Fibroblast of lung (primary cell): ENCODE data around the gene KIAA0930. TPM values are rescaled to one million over a fixed set of nuclear protein-coding genes. Genes with fewer than 3 reads are reported as not detected.
A peak's percentile ranks its signal among the peaks of the same experiment; 100 is the strongest.

ENCODE experiments used
- DNase-seq, 2 donors: peaks; one replicate each; pipeline versions ENCODE4 v3.0.0 to v3.0.0-alpha.2; 2010; ENCODE audit warnings: low read depth in 2 of 2
- H2AFZ ChIP-seq: 2 replicates; pipeline ENCODE4 v1.5.1; 2012; ENCODE audit warnings: low read length, control low read depth, inconsistent platforms
- H3K27ac ChIP-seq: 2 replicates; pipeline ENCODE4 v1.5.1; 2011; ENCODE audit warnings: low read length, control low read depth; ENCODE audit not compliant: insufficient read depth
- H3K27me3 ChIP-seq: 2 replicates; pipeline ENCODE4 v1.5.1; 2011; ENCODE audit warnings: mild to moderate bottlenecking, low read length; ENCODE audit not compliant: control insufficient read depth, insufficient read depth
- H3K36me3 ChIP-seq: 2 replicates; pipeline ENCODE4 v1.5.1; 2011; ENCODE audit warnings: low read length; ENCODE audit not compliant: control insufficient read depth, insufficient read depth
- H3K4me1 ChIP-seq: 2 replicates; pipeline ENCODE4 v1.5.1; 2011; ENCODE audit warnings: low read length; ENCODE audit not compliant: control insufficient read depth, insufficient read depth; ENCODE audit errors: extremely low read depth
- H3K4me2 ChIP-seq: 2 replicates; pipeline ENCODE4 v1.5.1; 2011; ENCODE audit warnings: low read length, control low read depth; ENCODE audit not compliant: insufficient read depth; ENCODE audit errors: extremely low read depth
- H3K4me3 ChIP-seq, 4 experiments: fragments of 200-600 bp in 1 of 4; sonication (generic) in 1 of 4; replicated peaks in 1 of 4; 2 replicates each; pipeline ENCODE4 v1.5.1; 2011 to 2016; ENCODE audit warnings: low read length in 4 of 4, low read depth in 3 of 4, mild to moderate bottlenecking in 3 of 4, control low read depth in 2 of 4, inconsistent platforms in 1 of 4, mixed read lengths in 1 of 4; ENCODE audit not compliant: insufficient read depth in 1 of 4; ENCODE audit errors: control extremely low read depth in 1 of 4
- H3K79me2 ChIP-seq: 2 replicates; pipeline ENCODE4 v1.5.1; 2012; ENCODE audit warnings: mild to moderate bottlenecking, low read length, inconsistent platforms; ENCODE audit not compliant: control insufficient read depth, insufficient read depth
- H3K9ac ChIP-seq: 2 replicates; pipeline ENCODE4 v1.5.1; 2011; ENCODE audit warnings: mild to moderate bottlenecking, low read length, control low read depth; ENCODE audit not compliant: insufficient read depth
- H3K9me3 ChIP-seq: 2 replicates; pipeline ENCODE4 v1.5.1; 2012; ENCODE audit warnings: low read depth, low read length; ENCODE audit not compliant: control insufficient read depth, insufficient read depth
- H4K20me1 ChIP-seq: 2 replicates; pipeline ENCODE4 v1.5.1; 2011; ENCODE audit warnings: low read length; ENCODE audit not compliant: control insufficient read depth, insufficient read depth; ENCODE audit errors: extremely low read depth
- EZH2 ChIP-seq: IDR thresholded peaks from 2 replicates; pipeline ENCODE4 v1.5.1; 2012; ENCODE audit warnings: low read length, control low read depth, mild to moderate bottlenecking; ENCODE audit errors: missing control alignments
- polyA plus RNA-seq, 2 donors: library from polyadenylated mRNA; depleted of rRNA in 1 of 2; stranded (reverse) in 1 of 2; unstranded in 1 of 2; fragments of >200 nt; gene quantifications; 2 replicates each; pipeline ENCODE4 v1.2.1, GENCODE V29; 2011 to 2012; ENCODE audit warnings: missing spikeins in 1 of 2
- total RNA-seq: library from RNA; depleted of rRNA; stranded (reverse); fragments of >200 nt; gene quantifications from 2 replicates; pipeline ENCODE4 v1.2.1, GENCODE V29; 2014
- TF ChIP-seq, protein P1 (sequence below), 2 donors: IDR thresholded peaks in 1 of 2; conservative IDR thresholded peaks in 1 of 2; 1 replicate in 1 of 2; 2 replicates in 1 of 2; pipeline ENCODE4 v1.5.1; 2011 to 2012; ENCODE audit warnings: low read length in 2 of 2, control low read depth in 1 of 2, inconsistent platforms in 1 of 2, low read depth in 1 of 2, mild to moderate bottlenecking in 1 of 2

Gene KIAA0930
- total and polyA plus RNA-seq, 2 donors (not counting 1 experiment from before 2014, with no cell fraction given), result 28.2 to 30.9 TPM

DNA sequence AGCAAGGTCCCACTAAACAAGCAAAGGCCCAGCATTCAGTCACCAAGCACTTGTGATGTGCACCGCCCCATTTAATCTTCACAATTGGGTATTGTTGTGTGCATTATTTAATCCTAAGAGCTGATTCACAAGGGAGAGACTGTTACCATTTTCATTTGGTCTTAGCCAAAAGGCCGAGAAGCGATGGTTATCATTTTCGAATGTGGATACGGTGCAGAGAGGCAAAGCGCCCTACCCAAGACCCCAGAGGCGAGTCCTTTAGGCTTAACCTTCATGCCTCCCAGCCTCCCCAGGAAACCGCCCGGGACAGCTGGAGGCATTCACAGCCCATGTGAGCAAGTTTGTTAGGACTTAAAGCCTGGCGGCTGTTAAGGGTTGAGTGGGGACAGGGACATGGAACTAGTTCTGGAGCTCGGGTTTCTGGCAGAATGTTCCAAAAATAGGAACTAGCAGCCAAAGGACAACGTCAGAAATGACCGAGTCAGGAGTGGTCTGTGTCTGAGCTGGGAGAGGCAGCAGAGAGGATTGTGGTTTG lies 31.0 kb upstream of the KIAA0930 start:
- H3K79me2 ChIP-seq, result no peaks in the 10 kb centered on the region
- peak overlapping the region; percentile 23 for H3K4me2 ChIP-seq
- H3K27ac ChIP-seq, result no peak overlapping the region
- no peaks in the 10 kb centered on the region for H3K36me3 ChIP-seq
- H3K9me3 ChIP-seq, result no peaks in the 10 kb centered on the region
- TF ChIP-seq, protein P1, sequence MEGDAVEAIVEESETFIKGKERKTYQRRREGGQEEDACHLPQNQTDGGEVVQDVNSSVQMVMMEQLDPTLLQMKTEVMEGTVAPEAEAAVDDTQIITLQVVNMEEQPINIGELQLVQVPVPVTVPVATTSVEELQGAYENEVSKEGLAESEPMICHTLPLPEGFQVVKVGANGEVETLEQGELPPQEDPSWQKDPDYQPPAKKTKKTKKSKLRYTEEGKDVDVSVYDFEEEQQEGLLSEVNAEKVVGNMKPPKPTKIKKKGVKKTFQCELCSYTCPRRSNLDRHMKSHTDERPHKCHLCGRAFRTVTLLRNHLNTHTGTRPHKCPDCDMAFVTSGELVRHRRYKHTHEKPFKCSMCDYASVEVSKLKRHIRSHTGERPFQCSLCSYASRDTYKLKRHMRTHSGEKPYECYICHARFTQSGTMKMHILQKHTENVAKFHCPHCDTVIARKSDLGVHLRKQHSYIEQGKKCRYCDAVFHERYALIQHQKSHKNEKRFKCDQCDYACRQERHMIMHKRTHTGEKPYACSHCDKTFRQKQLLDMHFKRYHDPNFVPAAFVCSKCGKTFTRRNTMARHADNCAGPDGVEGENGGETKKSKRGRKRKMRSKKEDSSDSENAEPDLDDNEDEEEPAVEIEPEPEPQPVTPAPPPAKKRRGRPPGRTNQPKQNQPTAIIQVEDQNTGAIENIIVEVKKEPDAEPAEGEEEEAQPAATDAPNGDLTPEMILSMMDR (conservative IDR thresholded peaks at IDR 0.05 in 1 of 2, IDR thresholded peaks at IDR 0.05 in 1 of 2; ENCODE audit: low read depth in 1 of 2, low read length in 2 of 2), result no peak
- no peak for TF ChIP-seq EZH2
- H3K9ac ChIP-seq, result no peak overlapping the region
- no peak overlapping the region for H3K4me3 ChIP-seq
- H2AFZ ChIP-seq, result no peak overlapping the region
- H4K20me1 ChIP-seq, result no peaks in the 10 kb centered on the region
- peaks cover 4% of the 10 kb centered on the region for H3K4me1 ChIP-seq
- peak in 1 of 2 donors; percentile 67 for DNase-seq
- peaks cover 11% of the 10 kb centered on the region for H3K27me3 ChIP-seq

GRCh38 chr22:45270095-45271020 lies 29.7 kb upstream of the KIAA0930 start:
- H4K20me1 ChIP-seq, result no peaks in the 10 kb centered on the region
- no peaks in the 10 kb centered on the region for H3K36me3 ChIP-seq
- H3K4me2 ChIP-seq, result no peak overlapping the region
- H3K27ac ChIP-seq, result no peak overlapping the region
- H3K4me3 ChIP-seq, result no peak overlapping the region
- peaks cover 4% of the 10 kb centered on the region for H3K4me1 ChIP-seq
- H2AFZ ChIP-seq, result no peak overlapping the region
- H3K79me2 ChIP-seq, result no peaks in the 10 kb centered on the region
- peaks cover 11% of the 10 kb centered on the region for H3K27me3 ChIP-seq
- TF ChIP-seq, protein P1 (conservative IDR thresholded peaks at IDR 0.05 in 1 of 2, IDR thresholded peaks at IDR 0.05 in 1 of 2; ENCODE audit: low read depth in 1 of 2, low read length in 2 of 2), result no peak
- TF ChIP-seq EZH2, result peak; percentile 24
- no peak overlapping the region for H3K9ac ChIP-seq
- no peak for DNase-seq
- no peaks in the 10 kb centered on the region for H3K9me3 ChIP-seq
